SU-DHL-6 (cell line): ENCODE results near the gene PRKAR1B.

Experiments
- H2AFZ ChIP-seq: fragments of 200-600 bp; sonication (generic); 2 replicates; pipeline ENCODE4 v1.6.1; 2014; ENCODE audit warnings: low read depth, mild to moderate bottlenecking, moderate library complexity, mixed read lengths, antibody characterized with exemption, low read length; ENCODE audit not compliant: severe bottlenecking
- H3F3A ChIP-seq: fragments of 200-600 bp; shearing (Covaris generic); 2 replicates; pipeline ENCODE4 v1.6.0; 2016; ENCODE audit warnings: antibody characterized with exemption, mild to moderate bottlenecking; ENCODE audit not compliant: insufficient read depth
- H3K27ac ChIP-seq: fragments of 200-600 bp; sonication (generic); 2 replicates; pipeline ENCODE4 v1.5.1; 2016; ENCODE audit warnings: low read depth, mild to moderate bottlenecking, low read length, moderate library complexity, mixed read lengths
- H3K27me3 ChIP-seq: fragments of 200-600 bp; sonication (generic), shearing (Covaris generic); 2 replicates; pipeline ENCODE4 v1.6.0; 2014; ENCODE audit warnings: mild to moderate bottlenecking, low read length
- H3K36me3 ChIP-seq: fragments of 200-600 bp; sonication (generic); 2 replicates; pipeline ENCODE4 v1.6.1; 2014; ENCODE audit warnings: mild to moderate bottlenecking, low read length, mixed read lengths
- H3K4me2 ChIP-seq: fragments of 300-600, 200-600 bp; shearing (Covaris generic), sonication (generic); 2 replicates; pipeline ENCODE4 v1.6.0; 2014; ENCODE audit warnings: low read length, low read depth, mild to moderate bottlenecking; ENCODE audit not compliant: poor library complexity, severe bottlenecking
- H3K4me3 ChIP-seq: fragments of 200-600 bp; sonication (generic); 2 replicates; pipeline ENCODE4 v1.5.1; 2014; ENCODE audit warnings: antibody characterized with exemption, low read length, mild to moderate bottlenecking, mixed read lengths; ENCODE audit not compliant: insufficient read depth, poor library complexity, severe bottlenecking
- H3K79me2 ChIP-seq: fragments of 200-600 bp; sonication (generic); 2 replicates; pipeline ENCODE4 v1.6.1; 2014; ENCODE audit warnings: mild to moderate bottlenecking, low read length, moderate library complexity; ENCODE audit not compliant: insufficient read depth
- H3K9ac ChIP-seq: fragments of 200-600 bp; sonication (generic); 2 replicates; pipeline ENCODE4 v1.7.0; 2014; ENCODE audit warnings: mild to moderate bottlenecking, low read length
- H3K9me2 ChIP-seq: fragments of 200-600 bp; sonication (generic); replicated peaks from 2 replicates; pipeline ENCODE4 v1.6.1; 2014; ENCODE audit warnings: low read length; ENCODE audit not compliant: insufficient read depth
- H3K9me3 ChIP-seq: fragments of 200-600 bp; sonication (generic); 2 replicates; pipeline ENCODE4 v1.6.1; 2014; ENCODE audit warnings: low read length, mixed read lengths; ENCODE audit not compliant: insufficient read depth
- H4K20me1 ChIP-seq: fragments of 200-600 bp; sonication (generic); 2 replicates; pipeline ENCODE4 v1.6.1; 2014; ENCODE audit warnings: low read depth, mild to moderate bottlenecking, antibody characterized with exemption, low read length, moderate library complexity, mixed read lengths
- EZH2phosphoT487 ChIP-seq: fragments of 200-600 bp; sonication (generic), shearing (Covaris generic); conservative IDR thresholded peaks from 2 replicates; pipeline ENCODE4 v1.6.1; 2018; ENCODE audit warnings: mild to moderate bottlenecking, antibody characterized with exemption, low read length, moderate library complexity, mixed read lengths
- TF ChIP-seq, protein P1 (sequence below): fragments of 200-600 bp; sonication (generic); IDR thresholded peaks from one replicate; pipeline ENCODE4 v1.5.1; 2017; ENCODE audit warnings: antibody characterized with exemption, mild to moderate bottlenecking, low read length, moderate library complexity; ENCODE audit not compliant: insufficient read depth, poor library complexity, severe bottlenecking

The PRKAR1B gene

DNA sequence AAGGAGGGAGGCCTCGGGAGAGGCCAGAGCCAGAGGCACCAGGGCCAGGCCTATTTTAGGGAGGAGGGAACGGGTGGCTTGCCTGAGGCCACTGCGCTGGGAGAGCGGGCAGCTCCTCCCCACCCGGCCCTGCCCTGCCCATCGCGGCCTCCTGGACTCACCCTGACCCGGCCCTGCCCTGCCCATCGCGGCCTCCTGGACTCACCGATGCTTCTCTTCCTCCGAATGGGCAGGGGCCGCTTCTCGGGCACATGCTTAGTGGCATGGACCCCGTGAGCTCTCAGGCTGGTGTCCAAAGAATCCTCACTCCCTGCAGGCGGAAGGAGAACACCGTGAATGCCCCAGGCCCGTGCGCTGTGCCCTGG lies 215.0 kb downstream of the PRKAR1B start:
- Histone ChIP-seq H3K27ac (no peak overlapping the region), H3K27me3 (no peaks in the 10 kb centered on the region)

DNA sequence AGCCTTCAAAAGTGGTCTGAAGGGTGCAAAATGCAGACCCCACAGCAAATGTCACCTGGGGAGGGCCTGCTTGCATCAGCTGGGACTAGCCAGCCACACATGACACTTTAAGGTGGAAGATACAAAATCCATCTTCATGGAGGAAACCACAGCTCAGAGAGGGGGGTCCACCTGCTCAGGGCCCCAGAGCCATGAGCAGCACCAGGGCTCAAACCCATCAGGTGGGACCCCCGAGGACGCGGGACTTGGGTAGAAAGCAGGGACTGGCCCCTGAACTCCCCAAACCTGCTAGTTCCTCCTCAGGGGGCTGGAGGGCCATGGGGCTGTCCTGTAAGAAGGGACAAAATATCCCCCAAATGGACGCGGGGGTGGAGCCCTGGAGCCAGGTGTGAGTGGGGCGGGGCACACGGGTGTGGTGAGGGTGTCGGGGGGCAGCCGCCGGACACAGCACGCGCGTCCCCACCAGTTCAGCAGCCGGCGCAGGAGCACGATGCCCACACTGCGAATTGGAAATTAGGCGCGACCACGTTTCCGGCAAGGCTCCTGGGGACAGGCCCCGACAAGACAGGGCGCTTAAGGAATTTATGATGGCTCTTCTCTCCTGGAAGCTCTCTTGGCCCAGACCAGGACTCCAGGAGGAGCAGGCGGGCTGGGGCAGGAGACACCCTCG lies 215.5 kb downstream of the PRKAR1B start:
- Histone ChIP-seq H3K36me3 (no peaks in the 10 kb centered on the region), H2AFZ (no peak overlapping the region)

More for the DNA sequence above, 215.0 kb downstream of the PRKAR1B start:
- H3K36me3 ChIP-seq, result no peaks in the 10 kb centered on the region
- H2AFZ ChIP-seq, result no peak overlapping the region
- H3K9ac ChIP-seq, result no peak overlapping the region
- no peaks in the 10 kb centered on the region for H3K9me3 ChIP-seq
- TF ChIP-seq, protein P1, sequence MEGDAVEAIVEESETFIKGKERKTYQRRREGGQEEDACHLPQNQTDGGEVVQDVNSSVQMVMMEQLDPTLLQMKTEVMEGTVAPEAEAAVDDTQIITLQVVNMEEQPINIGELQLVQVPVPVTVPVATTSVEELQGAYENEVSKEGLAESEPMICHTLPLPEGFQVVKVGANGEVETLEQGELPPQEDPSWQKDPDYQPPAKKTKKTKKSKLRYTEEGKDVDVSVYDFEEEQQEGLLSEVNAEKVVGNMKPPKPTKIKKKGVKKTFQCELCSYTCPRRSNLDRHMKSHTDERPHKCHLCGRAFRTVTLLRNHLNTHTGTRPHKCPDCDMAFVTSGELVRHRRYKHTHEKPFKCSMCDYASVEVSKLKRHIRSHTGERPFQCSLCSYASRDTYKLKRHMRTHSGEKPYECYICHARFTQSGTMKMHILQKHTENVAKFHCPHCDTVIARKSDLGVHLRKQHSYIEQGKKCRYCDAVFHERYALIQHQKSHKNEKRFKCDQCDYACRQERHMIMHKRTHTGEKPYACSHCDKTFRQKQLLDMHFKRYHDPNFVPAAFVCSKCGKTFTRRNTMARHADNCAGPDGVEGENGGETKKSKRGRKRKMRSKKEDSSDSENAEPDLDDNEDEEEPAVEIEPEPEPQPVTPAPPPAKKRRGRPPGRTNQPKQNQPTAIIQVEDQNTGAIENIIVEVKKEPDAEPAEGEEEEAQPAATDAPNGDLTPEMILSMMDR, result no peak
- TF ChIP-seq EZH2phosphoT487, result no peak
- no peaks in the 10 kb centered on the region for H3F3A ChIP-seq
- no peaks in the 10 kb centered on the region for H4K20me1 ChIP-seq
- no peaks in the 10 kb centered on the region for H3K9me2 ChIP-seq
- H3K4me2 ChIP-seq, result no peak overlapping the region
- no peaks in the 10 kb centered on the region for H3K79me2 ChIP-seq
- H3K4me3 ChIP-seq, result no peak overlapping the region

DNA sequence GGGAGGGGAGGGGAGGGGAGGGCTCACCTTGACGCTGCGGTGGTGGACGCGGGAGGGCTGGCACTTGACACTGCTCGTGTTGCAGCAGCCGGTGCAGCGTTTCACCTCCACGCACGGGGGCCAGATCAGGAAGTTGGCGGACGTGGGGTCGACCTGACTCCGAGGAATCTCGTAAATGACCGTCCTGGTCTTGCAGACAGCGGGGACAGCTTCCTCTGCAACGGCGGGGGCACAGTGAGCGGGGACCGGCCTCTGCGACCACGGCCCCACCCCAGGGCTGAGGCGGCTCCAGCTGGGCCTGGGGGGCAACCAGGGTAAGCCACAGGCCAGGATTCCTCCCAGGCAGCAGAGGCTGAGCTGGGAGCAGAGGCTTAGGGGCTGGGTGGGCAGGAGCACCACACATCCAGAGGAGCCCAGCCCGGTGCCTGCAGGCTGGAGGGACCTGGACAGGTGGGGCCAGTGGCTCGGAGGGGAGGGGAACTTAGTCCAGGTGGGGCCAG lies 216.2 kb downstream of the PRKAR1B start:
- TF ChIP-seq, protein P1, result no peak
- TF ChIP-seq EZH2phosphoT487, result no peak
- Histone ChIP-seq H3K9ac (no peak overlapping the region), H2AFZ (no peak overlapping the region), H3K27ac (no peak overlapping the region), H3K9me2 (no peaks in the 10 kb centered on the region), H3K4me3 (no peak overlapping the region), H3F3A (no peaks in the 10 kb centered on the region), H3K27me3 (no peaks in the 10 kb centered on the region), H3K79me2 (no peaks in the 10 kb centered on the region), H3K4me2 (no peak overlapping the region), H3K36me3 (no peaks in the 10 kb centered on the region), H3K9me3 (no peaks in the 10 kb centered on the region), H4K20me1 (no peaks in the 10 kb centered on the region)

More for the DNA sequence above, 215.5 kb downstream of the PRKAR1B start:
- Histone ChIP-seq H3F3A (no peaks in the 10 kb centered on the region), H3K9me3 (no peaks in the 10 kb centered on the region), H3K4me3 (no peak overlapping the region), H3K4me2 (no peak overlapping the region), H3K27ac (no peak overlapping the region), H3K9me2 (no peaks in the 10 kb centered on the region), H3K9ac (no peak overlapping the region), H3K27me3 (no peaks in the 10 kb centered on the region), H3K79me2 (no peaks in the 10 kb centered on the region), H4K20me1 (no peaks in the 10 kb centered on the region)
- TF ChIP-seq, protein P1, result no peak
- no peak for TF ChIP-seq EZH2phosphoT487
